GM19455 (cell line): ENCODE measurements around the gene UBA1.

Experiments
- ATAC-seq: cut with Tn5 transposase; IDR thresholded peaks from one replicate; pipeline ENCODE4 v1.9.1; 2021; ENCODE audit not compliant: unreplicated experiment

UBA1 gene

DNA sequence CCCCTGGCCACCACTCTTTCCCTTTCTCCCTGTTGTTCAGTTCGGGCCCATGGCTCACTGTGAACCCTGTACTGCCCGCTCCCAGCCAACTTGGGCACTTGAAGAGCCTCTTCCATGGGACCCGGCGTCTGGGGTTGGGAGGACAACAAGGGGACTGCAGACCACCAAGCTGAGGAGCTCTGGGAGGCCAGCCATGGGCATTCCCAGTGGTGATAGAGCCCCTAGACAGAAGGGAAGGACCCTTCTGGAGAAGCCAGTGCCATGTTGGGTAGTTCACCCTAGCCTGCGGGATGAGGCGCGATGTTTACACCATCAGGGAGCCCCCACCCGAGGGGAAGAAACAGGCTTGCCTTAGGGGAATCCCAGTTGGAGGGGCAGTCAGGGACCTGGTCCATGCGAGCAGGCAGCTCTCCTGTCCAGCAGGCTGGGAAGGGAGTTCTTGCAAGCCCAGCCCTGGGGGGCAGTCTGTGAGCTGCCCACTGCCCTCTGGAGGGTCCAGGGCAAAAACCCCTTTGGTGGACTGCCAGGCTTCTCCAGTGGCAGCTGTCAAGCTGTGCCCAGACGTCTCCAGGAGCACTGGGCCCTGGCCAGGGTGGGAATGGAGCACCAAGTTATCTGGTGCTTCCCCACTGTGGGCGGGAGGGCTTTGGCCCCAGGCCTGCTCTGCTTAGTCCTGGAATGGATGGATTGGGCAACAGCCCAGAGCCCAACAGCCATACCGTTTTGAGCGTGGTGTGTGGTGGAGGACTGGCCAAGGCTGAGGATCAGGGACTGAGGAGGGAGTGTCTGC is 23.7 kb upstream of the UBA1 start:
- ATAC-seq = no peak

GRCh38 chrX:47170861-47171692 is 22.6 kb upstream of the UBA1 start:
- no peak for ATAC-seq

DNA sequence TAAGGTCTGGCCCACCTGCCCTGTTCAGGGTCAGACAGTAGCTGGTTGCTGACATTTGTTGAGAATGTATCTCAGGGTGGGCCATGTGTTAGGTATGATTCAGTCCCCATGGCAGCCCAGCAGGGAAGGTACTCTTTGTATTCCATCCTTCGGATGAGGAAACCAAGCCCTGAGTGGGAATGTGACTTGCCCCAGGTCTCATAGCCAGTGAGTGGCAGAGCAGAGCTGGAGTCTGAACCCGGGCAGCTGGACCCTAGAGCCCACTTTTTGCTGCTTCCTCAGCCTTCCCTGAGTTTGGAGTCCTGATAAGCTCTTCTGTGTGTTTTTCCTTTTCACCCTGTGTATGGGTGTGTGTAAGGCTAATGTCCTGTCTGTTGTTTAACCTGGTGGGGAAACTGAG is 21.6 kb upstream of the UBA1 start:
- ATAC-seq = no peak

DNA sequence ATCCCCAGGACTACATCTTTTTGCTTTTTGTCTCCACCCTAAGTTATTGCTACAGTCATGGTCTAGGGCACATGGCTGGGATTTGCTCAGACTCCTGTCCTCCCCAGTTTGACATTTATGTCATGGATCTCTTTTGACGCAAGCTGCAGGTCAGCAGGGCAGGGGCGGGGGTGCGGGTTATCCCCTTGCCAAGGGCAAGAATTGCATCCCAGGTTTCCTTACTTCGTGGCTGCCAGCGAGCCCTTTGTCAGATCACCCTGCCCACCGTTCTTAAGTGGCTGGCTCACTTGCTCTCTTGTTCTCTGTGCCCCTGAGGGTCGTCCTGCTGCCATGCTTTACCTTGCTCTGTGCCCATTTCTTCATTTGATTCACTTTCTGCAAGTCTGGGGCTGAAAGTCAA is 21.1 kb upstream of the UBA1 start:
- ATAC-seq = no peak

DNA sequence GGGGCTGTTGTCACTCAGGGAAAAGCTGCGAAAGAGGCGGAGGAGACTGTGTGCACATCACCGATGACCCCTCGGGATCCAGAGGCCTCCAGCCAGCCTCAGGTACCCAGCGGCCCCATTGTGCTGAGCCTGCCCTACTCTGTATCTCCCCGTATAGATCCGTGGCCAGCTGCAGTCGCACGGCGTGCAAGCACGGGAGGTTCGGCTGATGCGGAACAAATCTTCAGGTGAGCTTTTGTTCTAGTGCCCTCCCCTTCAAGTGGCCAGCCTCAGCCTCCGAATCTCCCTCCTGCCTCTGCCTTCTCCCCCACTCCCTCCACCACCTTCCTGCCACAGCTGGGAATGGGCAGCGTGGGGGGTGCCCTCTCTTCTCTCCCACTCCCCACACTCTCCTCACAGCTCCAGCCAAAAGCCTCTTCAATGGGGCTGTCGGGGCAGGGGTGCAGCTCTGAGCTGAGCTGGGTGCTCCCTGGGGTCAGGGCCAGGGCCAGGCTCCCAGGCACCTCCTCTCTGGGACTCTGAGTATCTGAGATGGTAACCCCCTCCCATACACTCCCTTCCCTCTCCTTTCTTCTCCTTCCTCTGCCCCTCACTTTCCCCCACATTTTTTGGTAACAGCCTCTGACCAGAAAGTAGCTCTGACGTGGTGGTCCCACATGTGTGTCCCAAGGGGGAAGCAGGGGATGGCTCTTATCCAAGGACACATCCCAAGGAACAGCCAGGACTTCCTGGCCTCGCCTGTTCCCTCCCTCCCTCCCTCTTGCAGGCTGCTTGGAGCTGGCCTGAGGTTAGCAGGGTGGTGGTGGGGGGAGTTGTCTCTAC is 20.4 kb upstream of the UBA1 start:
- ATAC-seq = no peak

GRCh38 chrX:47174376-47174775 is 19.3 kb upstream of the UBA1 start:
- ATAC-seq = no peak

DNA sequence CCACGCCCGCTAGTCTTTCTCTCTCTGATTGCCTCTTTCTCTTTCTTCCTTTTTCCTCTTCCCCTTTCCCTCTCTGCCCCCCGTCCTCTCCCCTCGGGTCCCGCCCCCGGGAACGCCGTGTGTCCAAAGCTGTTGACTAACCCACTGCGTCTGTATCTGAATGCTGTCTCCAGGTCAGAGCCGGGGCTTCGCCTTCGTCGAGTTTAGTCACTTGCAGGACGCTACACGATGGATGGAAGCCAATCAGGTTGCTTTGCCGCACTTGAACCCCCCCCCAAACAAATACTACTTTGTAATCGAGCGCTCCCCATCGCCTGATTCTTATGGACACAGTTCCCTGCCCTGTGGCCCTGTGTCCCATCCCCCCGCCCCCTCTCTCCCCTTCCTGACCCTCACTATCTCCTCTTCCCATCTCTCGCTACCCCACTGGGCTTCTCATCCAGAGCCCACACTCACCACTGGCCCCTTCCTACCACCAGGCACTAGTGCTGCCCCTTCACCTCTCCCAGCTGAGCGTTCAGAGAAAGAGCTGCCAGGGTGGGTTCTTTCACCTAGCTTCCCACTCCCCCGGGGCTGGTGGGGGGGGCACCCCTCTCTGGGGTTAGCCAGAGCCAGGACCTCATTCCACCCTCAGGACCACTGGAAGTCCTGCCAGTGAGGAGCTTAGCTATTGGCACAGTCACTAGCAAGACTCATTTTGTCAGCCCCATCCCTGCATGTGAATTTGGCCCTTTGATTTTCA is 18.6 kb upstream of the UBA1 start:
- no peak for ATAC-seq

GRCh38 chrX:47175588-47175980 is 18.0 kb upstream of the UBA1 start:
- ATAC-seq = no peak

DNA sequence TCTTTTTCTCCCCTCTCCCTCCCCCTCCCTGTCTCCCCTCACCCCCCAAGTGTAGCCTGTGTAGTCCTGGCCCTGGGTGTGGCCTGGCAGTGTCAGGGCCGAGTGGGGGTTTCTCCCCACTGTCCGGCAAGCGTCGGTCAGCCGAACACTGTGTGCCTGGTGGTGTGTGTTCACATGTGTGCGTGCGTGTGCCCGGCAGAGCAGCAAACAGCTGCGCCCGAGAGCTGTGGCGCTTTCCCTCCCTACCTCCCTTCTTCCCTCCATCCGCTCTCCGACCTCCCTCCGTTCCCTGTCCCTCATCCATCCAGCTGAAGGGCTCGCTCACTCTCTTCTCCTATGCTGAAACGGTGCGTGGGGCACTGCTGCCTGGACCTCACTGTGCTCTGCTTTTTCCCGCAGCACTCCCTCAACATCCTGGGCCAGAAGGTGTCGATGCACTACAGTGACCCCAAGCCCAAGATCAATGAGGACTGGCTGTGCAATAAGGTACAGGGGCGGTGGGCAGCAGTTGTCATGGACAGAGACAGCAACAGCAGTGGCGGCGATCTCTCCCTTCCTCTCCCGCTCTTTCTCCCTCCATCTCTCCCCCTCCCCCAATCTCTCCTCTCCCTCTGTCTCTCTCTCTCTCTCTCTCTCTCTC is 17.4 kb upstream of the UBA1 start:
- ATAC-seq = no peak

- no peak for ATAC-seq
Measured at GRCh38 chrX:47177079-47177478, 16.6 kb upstream of the UBA1 start.

DNA sequence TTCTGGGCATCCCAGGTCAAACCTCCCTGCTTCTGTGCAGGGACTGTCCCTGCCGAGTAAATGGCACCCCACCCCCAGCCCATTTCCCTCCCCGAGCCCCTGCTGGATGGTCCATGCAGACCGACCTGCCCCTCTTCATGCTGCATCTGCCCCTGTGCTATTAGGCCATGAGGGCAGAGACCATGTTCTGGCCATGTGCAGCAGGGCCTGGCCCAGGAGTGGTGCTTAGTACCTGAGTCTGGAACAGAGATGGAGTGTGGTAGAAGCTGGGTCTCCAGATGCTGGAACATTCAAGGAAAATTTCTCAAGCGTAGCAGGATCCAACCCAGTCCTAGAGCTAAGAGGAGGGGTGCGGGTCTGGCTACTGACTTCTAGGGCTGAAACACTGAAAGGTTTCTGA is 15.3 kb upstream of the UBA1 start:
- no peak for ATAC-seq

DNA sequence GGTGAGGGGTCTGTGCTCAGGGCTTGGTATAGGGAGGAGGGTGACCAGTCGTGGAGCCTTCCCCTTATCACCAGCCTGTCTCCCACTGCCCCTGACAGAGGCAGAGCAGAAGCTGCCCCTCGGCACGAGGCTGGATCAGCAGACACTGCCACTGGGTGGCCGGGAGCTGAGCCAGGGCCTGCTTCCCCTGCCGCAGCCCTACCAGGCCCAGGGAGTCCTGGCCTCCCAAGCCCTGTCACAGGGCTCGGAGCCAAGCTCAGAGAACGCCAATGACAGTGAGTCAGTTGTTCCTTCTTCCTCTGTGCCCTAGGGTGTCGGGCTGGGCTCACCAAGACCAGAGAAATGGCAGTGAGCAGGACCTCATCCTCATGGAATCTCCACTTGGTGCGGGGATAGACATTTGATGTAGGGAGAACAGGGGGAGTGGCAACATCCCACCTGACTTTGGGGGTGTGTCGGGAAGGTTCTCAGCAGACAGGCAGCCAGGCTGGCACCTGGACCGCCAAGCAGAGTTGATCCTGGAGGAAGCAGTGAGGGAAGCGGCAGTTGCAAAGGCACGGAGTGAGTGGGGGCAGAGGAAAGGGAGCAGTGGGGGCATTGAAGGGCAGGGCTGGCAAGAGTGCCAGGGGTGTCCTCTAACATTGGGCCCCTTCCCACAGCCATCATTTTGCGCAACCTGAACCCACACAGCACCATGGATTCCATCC is 14.3 kb upstream of the UBA1 start:
- ATAC-seq = no peak

GRCh38 chrX:47179928-47180255 is 13.7 kb upstream of the UBA1 start:
- no peak for ATAC-seq

DNA sequence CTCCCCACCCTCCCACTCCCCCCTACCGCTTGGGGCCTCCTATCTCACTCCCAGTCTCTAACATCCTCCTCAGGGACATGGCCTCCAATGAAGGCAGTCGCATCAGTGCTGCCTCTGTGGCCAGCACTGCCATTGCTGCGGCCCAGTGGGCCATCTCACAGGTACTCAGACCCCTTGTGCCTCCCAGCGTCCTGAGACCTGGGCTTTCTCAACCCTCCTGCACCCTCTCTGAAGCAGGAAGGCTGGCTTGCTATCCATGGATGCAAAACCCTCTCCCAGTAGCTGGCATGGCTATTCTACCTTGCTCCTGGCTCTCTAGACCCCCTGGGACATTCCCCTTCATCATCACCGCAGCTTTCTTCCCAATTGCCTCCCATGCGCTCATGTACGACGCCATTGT is 13.3 kb upstream of the UBA1 start:
- ATAC-seq = no peak

DNA sequence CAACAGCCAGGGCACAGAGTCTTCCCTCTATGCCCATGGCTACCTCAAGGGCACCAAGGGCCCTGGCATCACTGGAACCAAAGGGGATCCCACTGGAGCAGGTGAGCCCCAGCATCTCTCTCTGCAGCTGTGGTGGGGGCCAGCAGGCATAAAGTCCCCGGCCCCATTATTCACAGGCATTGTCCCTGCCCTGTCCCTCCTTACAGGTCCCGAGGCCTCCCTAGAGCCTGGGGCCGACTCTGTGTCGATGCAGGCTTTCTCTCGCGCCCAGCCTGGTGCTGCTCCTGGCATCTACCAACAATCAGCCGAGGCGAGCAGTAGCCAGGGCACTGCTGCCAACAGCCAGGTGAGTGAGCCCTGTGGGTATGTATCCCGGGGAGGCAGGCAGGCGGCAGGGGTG is 12.3 kb upstream of the UBA1 start:
- no peak for ATAC-seq

GRCh38 chrX:47182106-47182700 is 11.4 kb upstream of the UBA1 start:
- no peak for ATAC-seq

GRCh38 chrX:47184486-47184885 is 9.1 kb upstream of the UBA1 start:
- no peak for ATAC-seq

- ATAC-seq = no peak
Measured at GRCh38 chrX:47185241-47185640, 8.4 kb upstream of the UBA1 start.

- ATAC-seq = no peak
Measured at GRCh38 chrX:47186096-47186740, 7.4 kb upstream of the UBA1 start.
